Putamen (tissue), 1 donor: ENCODE data around the gene CD200R1.

Source experiments
- DNase-seq: peaks from one replicate; pipeline ENCODE4 v3.0.0-alpha.2; 2016; ENCODE audit warnings: low spot score

Gene CD200R1

GRCh38 chr3:112888381-112889085 is 86.4 kb downstream of the CD200R1 start:
- DNase-seq: no peak

DNA sequence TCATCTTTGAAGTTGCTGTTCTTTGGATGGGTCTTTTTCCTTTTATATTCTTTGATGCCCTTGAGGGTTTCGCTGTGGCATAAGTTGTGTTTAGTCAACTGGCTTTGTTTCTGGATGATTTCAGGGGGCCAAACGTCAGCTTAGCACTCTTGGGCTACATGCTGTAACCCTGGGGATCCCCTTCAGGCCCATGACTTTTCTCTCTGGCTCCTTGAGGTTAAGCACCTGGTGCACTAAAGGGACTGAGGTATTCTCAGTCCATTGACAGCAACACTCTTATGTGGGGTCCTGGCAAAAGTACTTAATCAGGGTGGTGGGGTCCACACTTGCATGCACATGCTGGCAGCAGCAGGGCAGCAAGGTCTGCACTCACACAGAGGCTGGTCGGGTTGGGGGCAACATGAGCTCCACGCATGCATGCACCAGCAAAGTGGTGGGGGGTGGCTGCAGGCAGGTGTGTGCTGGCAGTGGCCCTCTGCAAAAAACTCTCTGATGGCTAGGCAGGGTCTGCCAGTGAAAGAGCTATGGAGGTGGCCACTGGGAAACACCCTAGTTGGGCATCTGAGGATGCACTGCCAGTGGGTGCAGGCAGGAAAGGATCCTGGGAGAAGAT is 90.1 kb downstream of the CD200R1 start:
- no peak for DNase-seq

- DNase-seq: no peak
Measured at GRCh38 chr3:112881891-112882290, 93.0 kb downstream of the CD200R1 start.

GRCh38 chr3:112875561-112875960 is 99.3 kb downstream of the CD200R1 start:
- DNase-seq: no peak

- DNase-seq: no peak
Measured at GRCh38 chr3:112874725-112875124, 100.2 kb downstream of the CD200R1 start.

DNA sequence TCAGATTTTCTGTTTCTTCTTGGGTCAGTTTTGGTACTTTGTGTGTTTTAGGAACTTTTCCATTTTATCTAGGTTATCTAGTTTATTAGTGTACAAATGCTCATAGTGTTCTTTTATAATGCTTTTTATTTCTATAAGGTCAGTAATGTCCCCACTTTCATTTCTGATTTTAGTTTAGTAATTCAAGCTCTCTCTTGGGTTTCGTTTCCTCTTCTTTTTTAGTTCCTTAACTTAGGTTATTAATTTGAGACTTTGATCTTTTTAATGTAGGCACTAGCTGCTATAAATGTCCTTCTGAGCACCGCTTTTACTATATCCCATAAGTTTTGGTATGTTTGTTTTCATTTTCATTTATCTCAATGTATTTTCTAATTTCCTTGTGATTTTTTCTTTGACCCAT is 101.3 kb downstream of the CD200R1 start:
- DNase-seq: no peak

- no peak for DNase-seq
Measured at GRCh38 chr3:112871735-112872134, 103.2 kb downstream of the CD200R1 start.
